22Rv1 (cell line): ENCODE results near the gene CELA1.

ENCODE experiments used
- CTCF ChIP-seq: fragments of 450-650 bp; IDR thresholded peaks from 2 replicates; pipeline ENCODE4 v1.5.1; 2017; ENCODE audit warnings: mild to moderate bottlenecking
- ZFX ChIP-seq: fragments of 450-650 bp; IDR thresholded peaks from 2 replicates; pipeline ENCODE4 v1.6.1; 2017; ENCODE audit warnings: antibody characterized with exemption, borderline replicate concordance

GRCh38 chr12:51361161-51362016 is 14.9 kb upstream of the CELA1 start:
- TF ChIP-seq CTCF (no peak), ZFX (no peak)
